Vagina (tissue), 2 donors: Measurements from ENCODE around the gene INPP5K. TPM values are rescaled to one million over a fixed set of nuclear protein-coding genes. Genes with fewer than 3 reads are reported as not detected.
"Not testable (repeated sequence)": the region's sequence is repeated elsewhere in the genome, so short reads cannot be mapped to it uniquely, and the experiment has no call there.

Experiments
- DNase-seq, 2 donors: peaks; one replicate each; pipeline ENCODE4 v3.0.0-alpha.2; 2017; ENCODE audit errors: extremely low spot score in 2 of 2
- H3K27ac ChIP-seq: fragments of 200-600 bp; sonication (generic); one replicate; pipeline ENCODE4 v1.5.1; 2019
- H3K27me3 ChIP-seq: fragments of 200-600 bp; sonication (generic); one replicate; pipeline ENCODE4 v1.5.1; 2019
- H3K36me3 ChIP-seq, 2 donors: fragments of 200-600 bp; sonication (generic); one replicate each; pipeline ENCODE4 v1.5.1; 2017 to 2019
- H3K4me1 ChIP-seq: fragments of 200-600 bp; sonication (generic); one replicate; pipeline ENCODE4 v1.5.1; 2019
- H3K4me3 ChIP-seq, 2 donors: fragments of 200-600 bp; sonication (generic); 1 replicate in 1 of 2; 2 replicates in 1 of 2; pipeline ENCODE4 v1.5.1; 2016 to 2019
- H3K9me3 ChIP-seq: fragments of 200-600 bp; sonication (generic); one replicate; pipeline ENCODE4 v1.5.1; 2019
- CTCF ChIP-seq, 3 experiments: fragments of 450-650 bp in 2 of 3; fragments of 200-600 bp in 1 of 3; sonication (generic) in 1 of 3; IDR thresholded peaks; one replicate each; pipeline ENCODE4 v1.5.1; 2017 to 2019; ENCODE audit warnings: antibody characterized with exemption in 3 of 3, mild to moderate bottlenecking in 2 of 3, moderate library complexity in 2 of 3
- POLR2A ChIP-seq, 2 donors: fragments of 450-650 bp; IDR thresholded peaks; one replicate each; pipeline ENCODE4 v1.6.1; 2017; ENCODE audit warnings: antibody characterized with exemption in 2 of 2, mild to moderate bottlenecking in 2 of 2, moderate library complexity in 2 of 2
- POLR2AphosphoS5 ChIP-seq, 2 donors: sonication (generic); formaldehyde crosslinking; IDR thresholded peaks; one replicate each; pipeline ENCODE4 v1.9.0; 2017; ENCODE audit warnings: antibody characterized with exemption in 2 of 2, mild to moderate bottlenecking in 2 of 2, low read depth in 1 of 2; ENCODE audit not compliant: insufficient read depth in 1 of 2
- intact Hi-C: fragments of 100-400 bp; cut with DNase I; formaldehyde crosslinking; loops from one replicate; pipeline ENCODE4 v1.15.1; 2023
- total RNA-seq: library from RNA; depleted of rRNA; stranded (reverse); fragments of >200 nt; gene quantifications from one replicate; pipeline ENCODE4 v1.2.3, GENCODE V29; 2016

The INPP5K gene
- total RNA-seq, 1 donor from 2014 or later, result 96.0 TPM

- TF ChIP-seq CTCF (IDR thresholded peaks at IDR 0.05), result no peak
- TF ChIP-seq POLR2A (IDR thresholded peaks at IDR 0.05), result no peak
- no peak for TF ChIP-seq POLR2AphosphoS5 (IDR thresholded peaks at IDR 0.05; ENCODE audit: insufficient read depth in 1 of 2, low read depth in 1 of 2)
- intact Hi-C loops, result no loop called here
Observed at GRCh38 chr17:1446201-1446600, 70.2 kb downstream of the INPP5K start.

GRCh38 chr17:1445695-1446094, 70.7 kb downstream of the INPP5K start:
- H3K4me1 ChIP-seq, result peaks cover 48% of the 10 kb centered on the region
- H3K4me3 ChIP-seq, H3K27ac ChIP-seq, DNase-seq, H3K36me3 ChIP-seq, intact Hi-C loops, H3K27me3 ChIP-seq, H3K9me3 ChIP-seq: not testable (repeated sequence)

More at GRCh38 chr17:1446201-1446600, 70.2 kb downstream of the INPP5K start:
- Histone ChIP-seq H3K4me1 (peaks cover 48% of the 10 kb centered on the region), H3K27ac (no peak overlapping the region), H3K27me3 (no peaks in the 10 kb centered on the region), H3K9me3 (no peaks in the 10 kb centered on the region), H3K36me3 (no peaks in the 10 kb centered on the region), H3K4me3 (no peak overlapping the region)
- no peak for DNase-seq

Other genes with a start within 250 kb of the INPP5K start
- not detected for gene BHLHA9, start 246.2 kb downstream of the INPP5K start, total RNA-seq
- gene TRARG1, start 236.9 kb downstream of the INPP5K start, total RNA-seq, result 9.8 TPM
- gene YWHAE, start 116.4 kb downstream of the INPP5K start, total RNA-seq, result 487 TPM
- 57.5 TPM for gene CRK, start 60.4 kb downstream of the INPP5K start, total RNA-seq
- 118 TPM for gene MYO1C, start 23.9 kb downstream of the INPP5K start, total RNA-seq
- 46.4 TPM for gene PITPNA, start 46.2 kb upstream of the INPP5K start, total RNA-seq
- gene SLC43A2, start 112.2 kb upstream of the INPP5K start, total RNA-seq, result 5.2 TPM
- 26.3 TPM for gene SCARF1, start 129.1 kb upstream of the INPP5K start, total RNA-seq
- 7.1 TPM for gene RILP, start 133.3 kb upstream of the INPP5K start, total RNA-seq
- gene PRPF8, start 168.3 kb upstream of the INPP5K start, total RNA-seq, result 247 TPM
- 10.8 TPM for gene TLCD2, start 193.8 kb upstream of the INPP5K start, total RNA-seq
- gene WDR81, start 208.1 kb upstream of the INPP5K start, total RNA-seq, result 57.2 TPM
- 23.8 TPM for gene SERPINF2, start 226.3 kb upstream of the INPP5K start, total RNA-seq
- gene SERPINF1, start 245.4 kb upstream of the INPP5K start, total RNA-seq, result 1,040 TPM